ENCODE measurements around the gene CRYGA.
"Not testable (repeated sequence)": the region's sequence is repeated elsewhere in the genome, so short reads cannot be mapped to it uniquely, and the experiment has no call there.

CRYGA gene

GRCh38 chr2:208142240-208142924, 21.0 kb downstream of the CRYGA start:
- Mint-ChIP-seq H3K36me3 (no peaks in the 10 kb centered on the region), H3K27me3 (peaks cover 16% of the 10 kb centered on the region), H3K4me3 (no peak overlapping the region), H3K4me1 (no peaks in the 10 kb centered on the region), H3K27ac (no peak overlapping the region), H3K9me3 (peaks cover 4% of the 10 kb centered on the region)
- no peak for ATAC-seq

GRCh38 chr2:208139447-208139846, 23.9 kb downstream of the CRYGA start:
- H3K4me3 Mint-ChIP-seq: no peak overlapping the region
- H3K27ac Mint-ChIP-seq: no peak overlapping the region
- no peak for ATAC-seq
- H3K9me3 Mint-ChIP-seq: peaks cover 4% of the 10 kb centered on the region
- no peaks in the 10 kb centered on the region for H3K4me1 Mint-ChIP-seq
- no peaks in the 10 kb centered on the region for H3K27me3 Mint-ChIP-seq
- no peaks in the 10 kb centered on the region for H3K36me3 Mint-ChIP-seq

GRCh38 chr2:208138334-208138733, 25.1 kb downstream of the CRYGA start:
- not testable (repeated sequence) for H3K36me3 Mint-ChIP-seq, H3K4me3 Mint-ChIP-seq, H3K4me1 Mint-ChIP-seq, ATAC-seq, H3K9me3 Mint-ChIP-seq, H3K27me3 Mint-ChIP-seq, H3K27ac Mint-ChIP-seq

- no peaks in the 10 kb centered on the region for H3K36me3 Mint-ChIP-seq
- no peaks in the 10 kb centered on the region for H3K4me1 Mint-ChIP-seq
- no peak overlapping the region for H3K4me3 Mint-ChIP-seq
- peaks cover 4% of the 10 kb centered on the region for H3K9me3 Mint-ChIP-seq
- H3K27me3 Mint-ChIP-seq: no peaks in the 10 kb centered on the region
- no peak for ATAC-seq
- H3K27ac Mint-ChIP-seq: no peak overlapping the region
Measured at GRCh38 chr2:208136716-208137094, 26.7 kb downstream of the CRYGA start.

- Mint-ChIP-seq H3K9me3 (peaks cover 4% of the 10 kb centered on the region), H3K27ac (no peak overlapping the region)
Measured at GRCh38 chr2:208135794-208136715, 27.3 kb downstream of the CRYGA start.

GRCh38 chr2:208134928-208135586, 28.3 kb downstream of the CRYGA start:
- no peak overlapping the region for H3K4me3 Mint-ChIP-seq
- H3K9me3 Mint-ChIP-seq: peaks cover 4% of the 10 kb centered on the region
- H3K27me3 Mint-ChIP-seq: no peaks in the 10 kb centered on the region
- H3K4me1 Mint-ChIP-seq: no peaks in the 10 kb centered on the region
- no peaks in the 10 kb centered on the region for H3K36me3 Mint-ChIP-seq
- no peak overlapping the region for H3K27ac Mint-ChIP-seq
- ATAC-seq: no peak

More at GRCh38 chr2:208135794-208136715, 27.3 kb downstream of the CRYGA start:
- Mint-ChIP-seq H3K36me3 (no peaks in the 10 kb centered on the region), H3K4me1 (no peaks in the 10 kb centered on the region), H3K27me3 (no peaks in the 10 kb centered on the region), H3K4me3 (no peak overlapping the region)
- ATAC-seq: no peak

GRCh38 chr2:208130712-208131110, 32.7 kb downstream of the CRYGA start:
- no peak overlapping the region for H3K27ac Mint-ChIP-seq
- no peaks in the 10 kb centered on the region for H3K36me3 Mint-ChIP-seq
- H3K27me3 Mint-ChIP-seq: peaks cover 3% of the 10 kb centered on the region

GRCh38 chr2:208129744-208130711, 33.4 kb downstream of the CRYGA start, which contains the start of gene CRYGC:
CRYGC (minus strand) TSS chr2:208129828; CDS start chr2:208129792, 36 bp downstream.
- H3K27ac Mint-ChIP-seq: no peak within 1 kb of the TSS
- no peaks in the 10 kb centered on the region for H3K36me3 Mint-ChIP-seq
- H3K9me3 Mint-ChIP-seq: peaks cover 2% of the 10 kb centered on the region
- H3K4me1 Mint-ChIP-seq: no peaks in the 10 kb centered on the region
- peaks cover 10% of the 10 kb centered on the region for H3K27me3 Mint-ChIP-seq
- no peak within 1 kb of the TSS for H3K4me3 Mint-ChIP-seq
- no peak for ATAC-seq

More at GRCh38 chr2:208130712-208131110, 32.7 kb downstream of the CRYGA start:
- Mint-ChIP-seq H3K4me3 (no peak overlapping the region), H3K4me1 (no peaks in the 10 kb centered on the region), H3K9me3 (peaks cover 2% of the 10 kb centered on the region)
- no peak for ATAC-seq

- H3K27ac Mint-ChIP-seq: no peak overlapping the region
- peaks cover 24% of the 10 kb centered on the region for H3K27me3 Mint-ChIP-seq
- no peak for ATAC-seq
- H3K36me3 Mint-ChIP-seq: no peaks in the 10 kb centered on the region
- no peak overlapping the region for H3K4me3 Mint-ChIP-seq
- peaks cover 2% of the 10 kb centered on the region for H3K9me3 Mint-ChIP-seq
- peaks cover 12% of the 10 kb centered on the region for H3K4me1 Mint-ChIP-seq
Measured at GRCh38 chr2:208128136-208128535, 35.3 kb downstream of the CRYGA start.

- no peak overlapping the region for H3K27ac Mint-ChIP-seq
Measured at GRCh38 chr2:208127090-208127489, 36.3 kb downstream of the CRYGA start.

GRCh38 chr2:208125251-208125650, 38.1 kb downstream of the CRYGA start:
- Mint-ChIP-seq H3K4me3 (no peak overlapping the region), H3K27me3 (peaks cover 36% of the 10 kb centered on the region), H3K36me3 (no peaks in the 10 kb centered on the region), H3K9me3 (peaks cover 2% of the 10 kb centered on the region), H3K27ac (no peak overlapping the region), H3K4me1 (peaks cover 12% of the 10 kb centered on the region)
- no peak for ATAC-seq

More at GRCh38 chr2:208127090-208127489, 36.3 kb downstream of the CRYGA start:
- no peak for ATAC-seq
- Mint-ChIP-seq H3K36me3 (no peaks in the 10 kb centered on the region), H3K27me3 (peaks cover 24% of the 10 kb centered on the region), H3K9me3 (peaks cover 2% of the 10 kb centered on the region), H3K4me3 (no peak overlapping the region), H3K4me1 (peaks cover 12% of the 10 kb centered on the region)

GRCh38 chr2:208124013-208124715, 39.2 kb downstream of the CRYGA start, which contains the start of gene CRYGD:
CRYGD (minus strand) TSS chr2:208124524; CDS start chr2:208124473, 51 bp downstream.
- not testable (repeated sequence) for H3K36me3 Mint-ChIP-seq, H3K9me3 Mint-ChIP-seq, H3K27ac Mint-ChIP-seq
- ATAC-seq: peak; percentile 68
- Mint-ChIP-seq H3K27me3 (peaks cover 41% of the 10 kb centered on the region), H3K4me1 (peaks cover 12% of the 10 kb centered on the region), H3K4me3 (peak within 1 kb of the TSS; percentile 33)

GRCh38 chr2:208122248-208122647, 41.1 kb downstream of the CRYGA start:
- Mint-ChIP-seq H3K27ac (no peak overlapping the region), H3K27me3 (peaks cover 41% of the 10 kb centered on the region), H3K4me1 (peaks cover 12% of the 10 kb centered on the region), H3K9me3 (peaks cover 2% of the 10 kb centered on the region), H3K4me3 (no peak overlapping the region), H3K36me3 (no peaks in the 10 kb centered on the region)
- no peak for ATAC-seq

GRCh38 chr2:208118918-208119317, 44.5 kb downstream of the CRYGA start:
- no peak overlapping the region for H3K27ac Mint-ChIP-seq
- H3K27me3 Mint-ChIP-seq: peaks cover 19% of the 10 kb centered on the region
- H3K36me3 Mint-ChIP-seq: no peaks in the 10 kb centered on the region
- no peak for ATAC-seq
- peaks cover 3% of the 10 kb centered on the region for H3K4me1 Mint-ChIP-seq
- no peak overlapping the region for H3K4me3 Mint-ChIP-seq
- H3K9me3 Mint-ChIP-seq: no peaks in the 10 kb centered on the region

Measured in stimulated activated memory B cell treated with anti-CD40 and anti-IgM and Interleukin-4, amounts not matched to agents 10 μg/mL and 1 μg/mL and 100 μg/mL, for 72 hours (primary cell).